WERI-Rb-1 (cell line): ENCODE data around the gene ABTB1.

ENCODE experiments used
- DNase-seq: peaks from one replicate; pipeline ENCODE4 v3.0.0-alpha.2; 2020
- H3K27ac ChIP-seq: fragments of 250-450 bp; sonication (Bioruptor Pico); 2 replicates; pipeline ENCODE4 v1.5.1; 2020; ENCODE audit warnings: mild to moderate bottlenecking, moderate library complexity
- H3K27me3 ChIP-seq: fragments of 250-450 bp; sonication (Bioruptor Pico); 2 replicates; pipeline ENCODE4 v1.5.1; 2021; ENCODE audit warnings: mild to moderate bottlenecking, low read depth, moderate library complexity; ENCODE audit not compliant: insufficient read depth, severe bottlenecking
- H3K36me3 ChIP-seq: fragments of 250-450 bp; sonication (Bioruptor Pico); 2 replicates; pipeline ENCODE4 v1.5.1; 2020; ENCODE audit warnings: mild to moderate bottlenecking, moderate library complexity
- H3K4me3 ChIP-seq: 2 replicates; pipeline ENCODE4 v1.5.1; 2011; ENCODE audit warnings: low read depth, mild to moderate bottlenecking, control low read depth, low read length
- H3K9me3 ChIP-seq: fragments of 250-450 bp; sonication (Bioruptor Pico); 2 replicates; pipeline ENCODE4 v1.5.1; 2021; ENCODE audit warnings: mild to moderate bottlenecking, moderate library complexity; ENCODE audit not compliant: severe bottlenecking
- TF ChIP-seq, protein P1 (sequence below): IDR thresholded peaks from 2 replicates; pipeline ENCODE4 v1.5.1; 2011; ENCODE audit warnings: low read depth, mild to moderate bottlenecking, control low read depth, inconsistent platforms, low read length

Gene ABTB1

DNA sequence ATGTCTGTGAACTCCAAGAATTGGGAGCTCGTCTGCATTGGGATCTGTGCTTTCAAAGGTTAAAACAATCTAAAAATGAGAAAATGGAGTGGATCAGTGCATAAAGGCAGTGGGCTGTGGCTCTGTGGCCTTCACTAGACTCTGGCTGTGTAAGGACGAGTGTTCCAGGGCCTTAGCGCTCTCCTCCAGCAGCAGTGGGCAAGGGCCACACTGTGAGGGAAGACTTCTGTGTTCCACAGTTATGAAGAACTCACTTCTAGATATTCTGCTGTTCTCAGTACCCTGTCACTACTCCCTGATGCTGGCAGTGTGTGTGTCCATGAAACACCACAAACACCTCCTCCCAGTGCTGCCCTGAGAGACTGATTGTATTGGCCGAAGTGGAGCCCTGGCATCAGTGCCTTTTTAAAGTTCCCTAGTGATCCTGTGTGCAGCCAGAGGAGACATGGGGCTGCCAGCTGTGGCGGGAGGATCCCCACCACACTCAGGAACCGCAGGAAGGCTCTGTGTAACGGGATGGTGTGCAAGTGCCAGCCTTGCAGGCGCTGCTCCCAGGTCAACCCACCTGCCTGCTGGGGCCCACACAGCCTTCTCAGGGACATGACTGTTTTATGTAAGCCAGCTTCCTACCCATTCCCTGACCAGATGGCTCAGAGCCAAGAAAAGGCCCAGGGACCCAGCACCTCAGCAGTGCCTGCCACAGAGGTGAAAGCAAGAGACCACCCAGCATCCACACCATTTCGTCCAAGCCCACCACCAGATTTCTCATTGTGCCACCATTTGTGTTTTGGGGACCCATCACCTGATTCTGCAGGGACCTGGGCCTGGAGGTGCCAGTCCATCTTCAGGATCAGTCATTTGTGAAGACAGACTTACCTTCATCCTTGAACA, 40.4 kb downstream of the ABTB1 start:
- no peak for DNase-seq
- Histone ChIP-seq H3K9me3 (no peaks in the 10 kb centered on the region), H3K36me3 (no peaks in the 10 kb centered on the region), H3K27me3 (no peaks in the 10 kb centered on the region), H3K27ac (no peak overlapping the region; the same call in 1 of the 2 replicates), H3K4me3 (no peak overlapping the region)
- TF ChIP-seq, protein P1, sequence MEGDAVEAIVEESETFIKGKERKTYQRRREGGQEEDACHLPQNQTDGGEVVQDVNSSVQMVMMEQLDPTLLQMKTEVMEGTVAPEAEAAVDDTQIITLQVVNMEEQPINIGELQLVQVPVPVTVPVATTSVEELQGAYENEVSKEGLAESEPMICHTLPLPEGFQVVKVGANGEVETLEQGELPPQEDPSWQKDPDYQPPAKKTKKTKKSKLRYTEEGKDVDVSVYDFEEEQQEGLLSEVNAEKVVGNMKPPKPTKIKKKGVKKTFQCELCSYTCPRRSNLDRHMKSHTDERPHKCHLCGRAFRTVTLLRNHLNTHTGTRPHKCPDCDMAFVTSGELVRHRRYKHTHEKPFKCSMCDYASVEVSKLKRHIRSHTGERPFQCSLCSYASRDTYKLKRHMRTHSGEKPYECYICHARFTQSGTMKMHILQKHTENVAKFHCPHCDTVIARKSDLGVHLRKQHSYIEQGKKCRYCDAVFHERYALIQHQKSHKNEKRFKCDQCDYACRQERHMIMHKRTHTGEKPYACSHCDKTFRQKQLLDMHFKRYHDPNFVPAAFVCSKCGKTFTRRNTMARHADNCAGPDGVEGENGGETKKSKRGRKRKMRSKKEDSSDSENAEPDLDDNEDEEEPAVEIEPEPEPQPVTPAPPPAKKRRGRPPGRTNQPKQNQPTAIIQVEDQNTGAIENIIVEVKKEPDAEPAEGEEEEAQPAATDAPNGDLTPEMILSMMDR: no peak

DNA sequence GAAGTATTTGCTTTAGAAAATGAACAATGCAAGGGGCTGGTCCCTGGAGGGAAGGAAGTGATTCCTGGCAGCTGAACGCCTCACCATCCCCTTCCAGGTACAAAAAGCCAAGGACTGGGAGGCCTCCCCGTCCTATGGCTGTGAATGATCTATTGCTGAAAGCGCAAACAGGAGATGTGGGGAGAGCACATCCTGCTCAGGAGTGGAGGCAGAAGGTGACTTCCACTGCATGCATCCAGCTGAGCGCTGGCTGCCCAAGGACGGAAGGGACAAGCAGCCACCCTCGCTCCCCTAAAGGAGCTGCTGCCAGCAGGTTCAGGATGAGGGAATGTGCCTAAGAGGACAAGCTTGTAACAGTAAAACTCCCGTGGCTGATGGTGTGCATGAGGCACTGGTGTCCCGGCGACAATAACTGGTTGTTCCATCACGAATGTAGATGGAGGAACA, 41.4 kb downstream of the ABTB1 start:
- no peaks in the 10 kb centered on the region for H3K36me3 ChIP-seq

DNA sequence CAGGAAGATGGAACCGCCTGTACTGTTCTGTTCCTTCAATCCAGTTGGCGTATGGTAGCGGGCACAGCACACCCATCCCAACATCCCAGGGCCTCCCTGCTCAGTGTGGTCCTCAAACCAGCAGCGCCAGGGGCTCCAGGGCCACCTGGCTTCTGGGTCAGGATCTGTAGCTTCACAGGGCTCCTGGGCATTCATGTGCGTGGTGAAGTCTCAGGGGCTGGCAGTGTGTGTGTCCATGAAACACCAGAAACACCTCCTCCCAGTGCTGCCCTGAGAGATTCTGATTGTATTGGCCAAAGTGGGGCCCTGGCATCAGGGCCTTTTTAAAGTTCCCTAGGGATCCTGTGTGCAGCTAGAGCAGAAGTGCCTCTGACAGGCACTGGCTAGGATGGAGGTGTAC, 42.1 kb downstream of the ABTB1 start:
- no peaks in the 10 kb centered on the region for H3K27me3 ChIP-seq
- no peaks in the 10 kb centered on the region for H3K36me3 ChIP-seq
- TF ChIP-seq, protein P1: no peak
- no peak overlapping the region for H3K4me3 ChIP-seq
- H3K9me3 ChIP-seq: no peaks in the 10 kb centered on the region
- DNase-seq: no peak
- H3K27ac ChIP-seq: no peak overlapping the region

More for the DNA sequence above, 41.4 kb downstream of the ABTB1 start:
- Histone ChIP-seq H3K4me3 (no peak overlapping the region), H3K27ac (no peak overlapping the region; the same call in 1 of the 2 replicates), H3K27me3 (no peaks in the 10 kb centered on the region), H3K9me3 (no peaks in the 10 kb centered on the region)
- no peak for DNase-seq
- TF ChIP-seq, protein P1: no peak

DNA sequence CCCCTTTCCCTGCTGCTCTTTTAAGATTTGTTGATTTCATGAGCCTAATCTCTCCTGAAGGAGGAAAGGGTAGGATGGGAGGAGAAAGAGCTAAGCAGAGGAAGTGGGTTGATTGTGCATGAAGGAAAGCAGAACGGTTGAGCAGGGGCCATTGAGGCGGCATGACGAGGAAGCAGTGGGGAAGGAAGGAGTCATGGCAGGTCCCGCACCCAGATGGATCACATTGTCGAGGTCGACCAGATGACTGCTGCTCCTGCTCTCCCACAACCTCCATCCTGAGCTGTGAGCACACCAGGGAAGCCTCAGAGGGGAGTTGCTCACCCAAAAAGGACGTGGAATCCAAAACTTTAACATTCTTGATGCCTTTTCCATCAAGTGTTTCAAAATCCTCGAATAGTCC, 42.8 kb downstream of the ABTB1 start:
- no peak overlapping the region for H3K27ac ChIP-seq
- TF ChIP-seq, protein P1: no peak

DNA sequence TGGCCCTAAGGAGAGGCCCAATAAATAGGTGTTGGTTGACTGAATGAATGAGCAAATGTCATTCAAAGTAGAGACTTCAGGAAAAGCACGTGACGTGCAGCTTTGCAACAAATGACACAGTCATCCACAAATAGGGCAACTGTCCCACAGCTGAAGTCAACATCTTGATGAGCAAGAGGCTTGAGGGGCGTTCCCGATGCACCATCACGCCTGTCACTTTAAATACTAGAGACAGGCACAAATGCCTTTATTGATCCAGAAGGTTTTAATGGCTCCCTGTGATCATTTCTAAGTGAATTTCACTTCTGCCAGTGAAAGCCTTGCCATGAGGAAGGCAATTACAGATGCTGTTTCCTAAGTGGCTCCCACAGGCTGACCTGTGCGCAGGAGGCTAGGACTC, 43.6 kb downstream of the ABTB1 start:
- Histone ChIP-seq H3K36me3 (no peaks in the 10 kb centered on the region), H3K4me3 (no peak overlapping the region), H3K9me3 (no peaks in the 10 kb centered on the region), H3K27me3 (no peaks in the 10 kb centered on the region), H3K27ac (peak overlapping the region; percentile 87; the same call in 1 of the 2 replicates)
- TF ChIP-seq, protein P1: no peak
- no peak for DNase-seq

More for the DNA sequence above, 42.8 kb downstream of the ABTB1 start:
- Histone ChIP-seq H3K27me3 (no peaks in the 10 kb centered on the region), H3K9me3 (no peaks in the 10 kb centered on the region), H3K4me3 (no peak overlapping the region), H3K36me3 (no peaks in the 10 kb centered on the region)
- DNase-seq: no peak
